ENCODE data around the gene CYP17A1.
"Not testable (repeated sequence)": the region's sequence is repeated elsewhere in the genome, so short reads cannot be mapped to it uniquely, and the experiment has no call there.

Gene CYP17A1

DNA sequence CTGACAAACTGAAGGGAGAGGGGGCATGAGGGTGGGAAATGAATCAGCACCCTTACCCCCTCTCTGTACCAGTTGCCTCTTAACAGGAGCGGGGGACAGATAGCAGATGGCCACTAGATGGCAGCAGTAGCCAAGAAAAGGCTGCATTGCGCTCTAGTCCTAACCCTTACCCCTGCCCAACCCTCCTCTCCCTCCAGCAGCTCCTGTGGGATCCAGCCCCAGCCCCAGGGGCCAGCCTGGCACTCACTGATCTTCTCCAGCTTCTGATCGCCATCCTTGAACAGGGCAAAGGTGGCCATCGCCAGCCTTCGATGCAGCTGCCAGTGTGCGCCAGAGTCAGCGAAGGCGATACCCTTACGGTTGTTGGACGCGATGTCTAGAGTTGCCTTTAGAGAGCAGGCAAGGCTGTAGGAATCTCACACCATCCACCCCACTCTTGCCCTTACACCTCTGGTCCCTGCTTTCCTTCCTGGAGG lies 2.2 kb downstream of the CYP17A1 start:
- peak; percentile 72 for DNase-seq (ENCODE audit: low spot score)

DNA sequence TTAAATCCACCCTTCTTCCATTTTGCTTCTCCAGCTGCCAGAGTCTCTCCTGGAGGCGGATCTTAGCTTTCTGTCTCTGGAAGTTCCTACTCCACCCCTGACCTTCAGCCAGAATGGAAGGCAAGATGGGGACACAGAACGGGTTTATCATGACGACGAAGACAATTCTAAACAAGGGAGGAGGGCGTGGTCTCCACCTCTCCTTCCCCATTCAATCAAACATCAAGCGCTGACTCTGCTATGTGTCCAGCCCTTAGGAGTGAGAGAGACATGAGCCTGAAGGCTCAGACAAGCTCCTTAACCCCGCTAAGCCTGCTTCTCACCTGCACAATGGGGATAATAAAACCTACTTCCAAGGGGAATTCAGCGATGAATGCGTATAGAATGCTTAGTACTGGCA lies 3.1 kb downstream of the CYP17A1 start:
- DNase-seq (ENCODE audit: low spot score), result no peak

DNA sequence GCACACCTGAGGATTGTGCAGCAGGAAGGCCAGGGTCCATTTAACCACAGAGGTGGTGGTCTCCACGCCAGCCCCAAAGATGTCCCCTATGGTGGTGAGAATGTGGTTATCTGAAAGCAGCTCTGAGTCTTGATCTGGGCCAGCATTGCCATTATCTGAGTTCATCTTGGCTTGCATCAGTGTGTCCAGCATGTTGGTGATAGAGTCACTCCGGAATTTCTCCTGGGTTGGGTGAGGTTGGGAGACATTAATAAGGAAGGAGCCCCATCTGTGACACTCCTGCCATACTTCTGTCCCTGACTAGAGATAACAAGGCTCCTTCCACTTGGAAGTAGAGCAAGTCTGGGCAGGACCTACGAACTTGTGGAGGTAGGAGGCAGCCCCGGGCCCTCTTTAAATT lies 4.2 kb downstream of the CYP17A1 start:
- no peak for DNase-seq (ENCODE audit: low spot score)

DNA sequence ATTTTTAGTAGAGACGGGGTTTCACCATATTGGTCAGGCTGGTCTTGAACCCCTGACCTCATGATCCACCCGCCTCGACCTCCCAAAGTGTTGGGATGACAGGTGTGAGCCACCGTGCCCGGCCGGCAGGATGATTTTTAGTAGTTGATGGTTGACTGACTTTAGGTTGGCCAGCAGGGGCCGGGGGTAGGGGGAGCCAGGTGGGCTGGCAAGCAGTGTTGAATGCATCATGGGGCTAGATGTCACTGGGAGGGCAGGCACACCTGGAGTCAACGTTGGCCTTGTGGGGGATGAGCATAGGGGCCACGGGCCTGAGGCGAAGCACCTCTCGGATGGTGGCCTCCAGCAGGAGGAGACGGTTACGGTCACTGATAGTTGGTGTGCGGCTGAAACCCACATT lies 5.0 kb downstream of the CYP17A1 start:
- no peak for DNase-seq (ENCODE audit: low spot score)

DNA sequence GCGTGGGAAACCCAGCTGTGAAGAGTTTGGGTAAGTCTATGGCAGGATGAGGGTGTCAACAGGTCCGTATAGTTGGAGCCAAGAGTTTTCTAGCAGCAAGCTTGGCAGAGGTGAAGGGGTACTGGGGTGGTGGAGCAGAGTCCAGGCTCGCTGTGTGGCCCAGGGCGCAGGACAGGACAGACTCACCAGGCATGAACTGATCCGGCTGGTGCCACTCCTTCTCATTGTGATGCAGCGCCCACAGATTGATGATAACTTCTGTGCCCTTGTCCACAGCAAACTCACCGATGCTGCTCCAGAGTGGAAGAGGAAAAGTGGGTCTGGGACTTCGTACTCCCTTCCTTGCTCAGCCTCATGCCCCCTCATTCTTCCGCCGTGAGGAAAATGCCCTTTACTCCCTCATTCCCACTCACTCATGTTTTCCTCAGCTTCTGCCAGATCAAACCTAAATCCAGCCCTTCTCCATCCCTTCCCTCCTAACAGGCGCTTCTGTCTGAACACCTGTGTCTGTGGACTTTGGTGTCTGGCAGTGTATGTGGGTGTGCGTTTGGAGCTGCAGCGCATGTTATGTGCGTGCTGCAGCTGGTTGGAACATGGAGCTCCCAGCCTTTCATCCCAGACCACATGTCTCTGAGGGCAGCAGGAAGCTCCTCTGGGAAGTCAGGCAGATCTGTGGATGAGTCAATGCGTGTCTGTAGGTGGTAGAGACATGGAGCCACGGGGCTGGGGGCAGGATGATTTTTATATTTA lies 5.7 kb downstream of the CYP17A1 start:
- DNase-seq (ENCODE audit: low spot score), result no peak

DNA sequence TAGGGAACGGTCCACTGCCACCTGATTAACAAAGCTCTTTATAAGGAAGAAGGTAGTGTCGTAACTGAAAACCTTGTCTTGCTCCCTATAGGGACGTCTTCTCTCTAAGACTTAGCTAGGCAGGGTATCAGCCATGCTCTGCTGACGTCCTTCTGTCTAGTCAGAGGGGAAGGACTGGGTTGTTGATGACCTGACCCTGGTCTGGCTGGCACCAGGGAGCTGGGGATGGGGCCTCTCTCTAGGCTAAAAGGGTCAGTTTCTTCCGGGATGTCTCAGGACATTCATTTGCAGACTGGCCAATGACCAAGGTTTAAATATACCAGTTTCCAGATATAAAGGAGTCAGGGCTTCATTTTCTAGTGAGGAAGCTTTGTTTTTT lies 9.6 kb downstream of the CYP17A1 start:
- DNase-seq (ENCODE audit: low spot score), result no peak

DNA sequence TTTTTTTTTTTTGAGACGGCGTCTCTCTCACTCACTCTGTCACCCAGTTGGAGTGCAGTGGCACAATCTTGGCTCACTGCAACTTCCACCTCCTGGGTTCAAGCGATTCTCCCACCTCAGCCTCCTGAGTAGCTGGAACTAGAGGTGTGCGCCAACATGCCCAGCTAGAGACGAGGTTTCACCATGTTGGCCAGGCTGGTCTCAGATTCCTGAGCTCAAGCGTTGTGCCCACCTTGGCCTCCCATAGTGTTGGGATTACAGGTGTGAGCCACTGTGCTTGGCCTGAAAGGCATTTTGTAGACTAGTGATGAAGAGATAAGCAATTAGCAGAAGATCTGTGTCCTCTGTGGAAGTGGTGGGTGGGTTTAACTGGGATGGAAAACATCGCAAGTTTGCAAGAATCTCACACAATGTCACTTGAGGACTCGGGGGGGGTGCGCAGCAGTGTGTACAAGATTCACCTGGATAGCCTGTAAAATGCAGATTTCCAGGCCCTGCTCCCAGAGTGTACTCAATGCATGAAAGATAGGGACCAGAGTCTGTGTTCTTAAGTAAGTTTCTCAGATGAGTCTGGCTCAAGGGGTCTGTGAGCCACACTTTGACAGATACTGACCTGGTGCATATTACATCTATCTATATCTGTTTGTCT lies 10.9 kb downstream of the CYP17A1 start:
- no peak for DNase-seq (ENCODE audit: low spot score)

DNA sequence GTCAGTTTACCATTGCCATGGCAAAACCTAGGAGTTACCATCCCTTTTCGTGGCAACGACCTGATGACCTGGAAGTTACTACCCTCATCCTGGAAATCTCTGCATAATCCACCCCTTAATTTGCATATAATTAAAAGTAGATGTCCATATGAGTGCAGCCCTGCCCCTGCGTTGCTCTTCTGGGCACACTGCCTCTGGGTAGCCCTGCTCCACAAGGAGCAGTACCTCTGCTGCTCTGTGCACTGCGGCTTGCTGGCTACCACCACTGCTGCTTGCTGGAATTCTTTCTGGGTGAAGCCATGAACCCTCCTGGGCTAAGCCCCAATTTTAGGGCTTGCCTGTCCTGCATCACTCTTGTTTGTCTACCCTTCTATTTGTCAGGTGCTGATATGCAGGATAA lies 12.5 kb downstream of the CYP17A1 start:
- DNase-seq (ENCODE audit: low spot score), result no peak

DNA sequence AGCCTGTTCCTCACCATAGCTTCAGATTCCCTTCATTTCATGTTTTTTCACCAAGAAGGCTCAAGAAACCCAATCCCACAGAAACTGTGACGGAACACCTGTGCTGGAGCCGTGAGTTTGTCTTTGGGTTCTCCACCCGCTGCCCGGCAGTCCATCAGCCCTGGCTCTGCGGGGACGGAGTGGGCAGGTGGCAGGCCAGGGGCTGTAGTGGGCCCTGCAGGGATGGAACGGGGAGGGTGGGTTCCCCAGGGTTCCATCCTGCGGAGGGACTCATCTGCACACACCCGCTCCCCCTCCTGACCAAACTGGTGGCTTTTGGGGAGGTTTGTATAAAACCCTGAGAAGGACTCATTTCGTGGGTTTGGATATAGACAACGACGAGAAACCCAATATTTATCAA lies 15.0 kb downstream of the CYP17A1 start:
- no peak for DNase-seq (ENCODE audit: low spot score)

DNA sequence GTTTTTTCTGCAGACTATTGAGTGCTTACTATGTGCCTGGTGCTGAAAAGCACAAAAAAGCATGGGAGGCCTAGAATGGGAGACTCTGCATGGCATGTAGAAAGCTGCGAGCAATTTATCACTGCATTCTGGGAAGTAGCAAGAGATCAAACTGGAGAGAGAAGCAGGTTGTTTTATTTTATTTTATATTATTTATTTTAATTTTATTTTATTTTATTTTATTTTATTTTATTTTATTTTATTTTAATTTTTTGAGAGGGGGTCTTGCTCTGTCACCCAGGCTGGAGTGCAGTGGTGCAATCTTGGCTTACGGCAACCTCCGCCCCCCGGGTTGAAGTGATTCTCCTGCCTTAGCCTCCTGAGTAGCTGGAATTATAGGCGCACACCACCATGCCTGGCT lies 17.2 kb downstream of the CYP17A1 start:
- not testable (repeated sequence) for DNase-seq (ENCODE audit: low spot score)

DNA sequence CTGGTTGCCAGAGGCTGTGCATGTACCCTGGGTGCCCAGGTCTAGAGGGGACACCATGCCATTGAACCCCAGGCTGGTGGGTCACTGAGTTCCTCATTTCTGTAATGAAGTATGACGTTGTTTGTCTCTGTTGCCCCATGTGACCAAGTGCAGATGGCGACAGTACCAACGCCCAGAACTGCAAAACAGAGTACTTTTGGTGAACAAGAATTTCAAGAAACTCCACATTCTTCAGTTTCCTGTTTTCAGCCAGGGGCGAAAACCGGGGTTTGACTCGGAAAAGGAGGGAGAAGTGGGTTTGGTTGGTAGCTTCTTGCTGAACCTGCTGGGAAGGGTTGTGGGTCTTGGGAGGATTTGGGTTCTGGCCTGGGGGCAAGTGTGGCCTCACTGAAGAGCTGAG lies 18.2 kb downstream of the CYP17A1 start:
- peak; percentile 5 for DNase-seq (ENCODE audit: low spot score)

DNA sequence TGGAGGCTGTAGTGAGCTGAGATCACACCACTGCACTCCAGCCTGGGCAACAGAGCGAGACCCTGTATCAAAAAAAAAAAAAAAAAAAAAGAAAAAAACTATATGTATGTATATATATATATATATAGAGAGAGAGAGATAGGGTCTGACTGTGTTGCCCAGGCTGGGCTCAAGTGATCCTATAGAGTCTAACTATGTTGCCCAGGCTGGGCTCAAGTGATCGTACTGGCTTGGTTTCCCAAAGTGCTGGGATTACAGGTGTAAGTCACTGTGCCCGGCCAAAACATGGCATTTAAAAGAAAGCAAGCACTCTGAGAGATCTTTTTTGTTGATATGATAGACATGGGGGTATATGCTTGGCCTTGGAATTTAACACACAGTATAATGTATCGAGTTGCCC lies 20.0 kb downstream of the CYP17A1 start:
- DNase-seq (ENCODE audit: low spot score), result no peak

DNA sequence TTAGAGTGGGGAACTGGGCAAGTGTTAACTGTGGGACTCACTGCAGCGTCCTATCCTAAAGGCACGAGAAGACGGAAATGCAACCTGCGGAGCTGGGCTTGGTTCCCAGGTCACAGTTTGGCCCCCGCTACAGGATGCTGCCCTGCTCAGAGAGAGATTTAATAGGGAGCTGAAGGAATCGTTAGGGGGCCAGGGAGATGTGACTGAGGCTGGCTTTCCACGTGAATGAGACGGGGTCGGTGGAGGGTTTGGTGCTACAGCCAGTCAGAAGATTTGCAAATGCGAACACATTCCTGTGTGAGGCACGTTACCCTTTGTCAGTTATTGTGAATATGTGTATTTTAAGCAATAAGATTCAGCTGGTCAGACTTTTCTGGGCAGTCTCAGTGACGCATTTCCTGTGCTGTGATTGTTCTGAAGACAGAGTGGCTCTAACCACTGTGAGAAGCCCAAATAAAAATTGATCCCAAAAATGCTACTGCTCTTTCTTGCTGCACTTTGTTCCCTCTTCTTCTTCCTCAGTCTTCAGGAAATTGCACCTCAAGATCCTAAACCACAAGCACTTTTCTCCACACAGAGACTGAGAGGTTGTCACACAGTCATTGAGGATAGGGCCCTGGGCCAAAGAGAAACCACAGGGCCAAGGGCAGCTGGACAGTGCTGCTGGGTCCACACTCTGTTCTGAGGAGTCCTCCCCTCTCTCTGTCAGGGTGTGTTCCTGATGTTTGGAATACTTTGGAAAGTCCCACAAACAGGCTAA lies 21.2 kb downstream of the CYP17A1 start:
- DNase-seq (ENCODE audit: low spot score), result no peak

DNA sequence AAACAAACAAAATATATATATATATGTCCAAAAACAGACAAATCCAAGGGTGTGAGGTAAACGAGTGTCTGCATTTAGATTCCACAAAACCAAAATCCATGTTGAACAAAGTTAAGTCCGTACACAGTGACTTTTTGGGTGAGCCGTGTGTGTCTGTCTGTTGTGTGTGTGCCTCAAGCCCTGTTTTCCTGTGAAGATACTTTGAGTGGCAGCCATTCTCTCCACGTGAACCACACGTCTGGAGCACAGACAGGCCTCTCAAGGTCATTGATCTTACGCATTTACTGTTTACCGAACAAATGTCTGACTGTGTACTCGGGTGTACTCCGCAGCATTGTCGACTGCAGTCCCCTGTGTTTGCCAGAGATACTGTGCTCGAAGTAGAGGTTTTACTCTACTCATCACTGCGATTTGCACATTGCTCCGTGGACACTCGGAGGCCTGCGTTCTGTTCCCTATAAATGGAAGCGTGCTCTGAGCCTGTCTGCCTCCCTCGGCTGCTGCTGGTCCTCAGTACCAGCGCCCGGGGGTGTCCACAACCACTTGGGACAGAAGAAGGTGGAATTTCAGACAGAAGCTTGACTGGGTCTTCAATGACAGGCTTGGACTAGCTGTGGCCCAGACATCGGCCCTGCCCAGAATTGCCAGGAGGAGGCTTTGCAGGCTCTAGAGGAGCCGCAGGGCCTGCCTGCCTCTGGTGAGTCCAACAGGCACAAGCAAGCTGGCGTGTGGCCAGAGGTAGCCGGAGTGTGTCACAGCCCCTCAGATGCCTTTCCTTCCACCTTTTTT lies 22.1 kb downstream of the CYP17A1 start:
- no peak for DNase-seq (ENCODE audit: low spot score)

DNA sequence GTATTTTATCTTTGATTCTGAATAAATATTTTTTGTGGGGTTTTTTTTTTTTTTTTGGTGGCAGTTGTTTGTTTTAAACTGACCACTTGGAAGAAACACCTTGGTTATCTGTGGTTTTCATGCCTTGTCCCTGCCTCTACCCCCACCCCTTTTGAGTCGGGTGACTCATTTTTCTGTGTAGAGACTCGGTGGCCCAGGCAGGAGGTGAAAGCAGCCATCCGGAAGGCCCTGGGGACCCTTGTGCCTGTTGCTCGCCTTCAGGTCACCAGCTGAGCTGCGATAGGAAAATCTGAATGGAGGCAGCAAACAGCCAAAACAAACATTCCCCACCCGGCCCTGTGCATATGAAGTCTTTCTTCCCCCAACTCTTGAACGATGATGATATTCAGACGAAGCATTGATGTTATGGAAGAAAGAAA lies 22.8 kb downstream of the CYP17A1 start:
- no peak for DNase-seq (ENCODE audit: low spot score)

DNA sequence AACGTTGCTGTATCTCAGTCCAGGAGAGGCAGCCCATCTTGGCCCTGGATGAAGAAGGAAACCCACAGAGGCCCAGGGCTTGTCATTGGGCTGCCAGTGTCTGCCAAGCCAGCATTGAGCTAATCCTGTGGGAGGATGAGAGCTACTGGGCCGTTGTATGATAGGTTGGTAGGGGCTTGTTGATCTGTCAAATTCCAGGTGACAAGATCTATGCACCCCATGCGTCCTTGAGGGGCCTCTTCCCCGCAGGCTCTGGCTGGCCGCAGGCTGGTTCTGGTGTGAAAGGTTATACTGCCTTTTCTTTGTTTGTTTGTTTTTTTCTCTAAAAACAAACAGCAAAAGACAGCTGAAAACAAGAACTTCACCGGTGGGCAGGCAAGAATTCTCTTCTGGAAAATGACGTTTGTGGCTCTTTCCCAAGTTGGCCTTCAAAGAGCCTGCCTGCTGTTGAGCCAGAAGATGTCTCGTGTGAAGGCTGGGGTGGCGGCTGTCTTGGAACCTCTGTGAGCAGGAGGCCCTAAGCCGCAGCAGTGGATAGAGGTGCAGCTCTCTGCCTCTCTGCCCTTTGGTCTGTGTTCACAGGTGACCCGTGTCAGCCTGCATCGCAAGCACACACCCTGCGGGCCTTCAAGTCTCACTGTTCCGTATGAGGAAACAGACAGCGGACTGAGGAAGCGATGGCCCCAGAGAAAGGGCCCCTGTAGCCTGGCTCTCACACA lies 23.3 kb downstream of the CYP17A1 start:
- no peak for DNase-seq (ENCODE audit: low spot score)

DNA sequence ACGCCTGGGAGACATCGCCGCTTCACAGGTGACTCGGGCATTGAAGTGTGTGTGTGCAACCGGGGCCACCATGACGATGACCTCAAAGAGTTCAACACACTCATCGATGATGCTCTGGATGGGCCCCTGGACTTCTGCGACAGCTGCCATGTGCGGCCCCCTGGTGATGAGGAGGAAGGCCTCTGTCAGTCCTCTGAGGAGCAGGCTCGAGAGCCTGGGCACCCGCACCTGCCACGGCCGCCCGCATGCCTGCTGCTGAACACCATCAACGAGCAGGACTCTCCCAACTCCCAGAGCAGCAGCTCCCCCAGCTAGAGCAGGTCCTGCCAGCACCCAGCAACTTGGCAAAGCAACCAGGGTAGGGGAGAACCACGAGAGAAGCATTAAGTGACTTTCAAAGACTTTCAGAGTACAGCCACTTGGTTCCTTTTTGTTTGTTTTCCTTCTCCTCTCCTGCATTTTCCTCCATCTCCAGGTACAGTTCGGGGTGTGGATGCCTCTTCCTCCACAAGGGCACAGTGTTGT lies 24.1 kb downstream of the CYP17A1 start:
- no peak for DNase-seq (ENCODE audit: low spot score)

DNA sequence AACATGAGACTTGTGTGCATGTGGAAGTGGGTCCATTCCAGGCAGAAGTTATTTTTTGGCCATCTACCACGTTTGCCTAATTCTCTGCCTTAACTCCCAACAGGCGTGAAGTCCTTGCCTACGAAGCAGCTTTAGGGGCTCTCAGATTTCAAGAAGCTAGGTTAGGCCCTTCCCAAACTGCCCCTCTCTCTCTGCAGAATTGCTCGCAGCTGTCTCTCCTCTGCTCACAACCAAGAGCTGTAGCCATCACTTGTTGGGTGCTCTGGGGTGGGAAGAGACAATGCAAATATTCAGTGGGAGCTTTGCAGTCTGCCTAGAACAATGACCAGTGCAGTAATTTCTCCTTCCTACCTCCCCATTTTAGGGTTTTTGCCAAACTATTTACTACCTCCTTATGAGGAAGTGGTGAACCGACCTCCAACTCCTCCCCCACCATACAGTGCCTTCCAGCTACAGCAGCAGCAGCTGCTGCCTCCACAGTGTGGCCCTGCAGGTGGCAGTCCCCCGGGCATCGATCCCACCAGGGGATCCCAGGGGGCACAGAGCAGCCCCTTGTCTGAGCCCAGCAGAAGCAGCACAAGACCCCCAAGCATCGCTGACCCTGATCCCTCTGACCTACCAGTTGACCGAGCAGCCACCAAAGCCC lies 24.9 kb downstream of the CYP17A1 start:
- no peak for DNase-seq (ENCODE audit: low spot score)

DNA sequence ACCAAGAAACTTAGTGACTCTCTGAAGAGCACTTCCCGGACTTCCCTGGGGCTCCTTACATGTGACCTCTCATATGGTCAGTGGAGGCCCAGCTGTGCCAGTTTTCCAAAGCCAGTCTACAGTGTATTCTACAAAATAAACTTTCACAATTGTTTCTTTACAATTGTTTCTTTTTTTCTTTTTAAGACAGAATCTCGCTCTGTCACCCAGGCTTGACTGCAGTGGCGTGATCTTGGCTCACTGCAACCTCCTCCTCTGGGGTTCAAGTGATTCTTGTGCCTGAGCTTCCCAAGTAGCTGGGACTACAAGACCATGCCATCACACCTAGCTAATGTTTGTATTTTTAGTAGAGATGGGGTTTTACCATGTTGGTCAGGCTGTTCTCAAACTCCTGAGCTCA lies 25.9 kb downstream of the CYP17A1 start:
- DNase-seq (ENCODE audit: low spot score), result no peak

DNA sequence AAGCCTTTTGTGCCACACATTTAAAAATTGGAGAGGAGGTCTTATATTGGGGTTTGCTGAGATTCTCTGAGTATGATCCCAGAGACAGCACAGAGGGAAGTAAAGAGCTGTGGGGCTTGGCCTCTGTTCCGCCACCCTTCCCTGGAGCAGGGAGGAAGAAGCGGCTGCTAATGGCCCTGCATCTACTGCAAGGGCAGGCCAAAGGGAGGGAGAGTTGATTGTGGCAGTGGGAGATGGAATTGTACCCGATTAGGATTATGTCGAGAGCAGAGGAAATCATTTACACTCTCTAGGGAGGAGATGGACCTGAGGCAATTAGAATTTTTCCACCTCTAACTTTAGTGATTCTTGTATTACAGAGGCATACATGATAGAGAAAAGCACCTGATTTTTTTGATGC lies 28.8 kb downstream of the CYP17A1 start:
- no peak for DNase-seq (ENCODE audit: low spot score)
